ENCODE measurements around the gene COL13A1.

Gene COL13A1

DNA sequence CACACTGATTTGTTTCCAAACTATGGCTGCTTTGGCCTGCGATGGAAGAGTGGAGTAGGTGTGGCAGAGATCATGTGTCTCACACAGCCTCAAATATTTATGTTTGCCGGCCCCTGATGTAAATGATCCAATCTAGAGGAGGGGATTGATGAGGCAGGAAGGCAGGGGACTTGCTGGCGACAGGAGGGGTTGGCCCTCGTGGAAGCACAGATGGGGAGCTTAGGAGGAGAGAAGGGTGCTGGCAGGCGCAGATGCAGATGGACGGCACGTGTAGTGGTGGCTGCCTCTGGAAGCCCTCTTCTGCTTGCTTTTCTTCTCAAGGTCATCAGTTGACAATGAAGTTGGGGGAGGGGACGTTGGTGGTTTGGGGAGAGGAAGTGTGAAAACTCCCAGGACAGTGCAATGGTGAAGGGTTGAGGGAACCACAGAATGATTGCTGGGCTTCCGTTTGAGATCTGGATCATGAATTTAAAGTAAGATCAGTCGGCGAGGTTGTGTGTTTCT is 15.4 kb downstream of the COL13A1 start:
- TF ChIP-seq, protein P1, sequence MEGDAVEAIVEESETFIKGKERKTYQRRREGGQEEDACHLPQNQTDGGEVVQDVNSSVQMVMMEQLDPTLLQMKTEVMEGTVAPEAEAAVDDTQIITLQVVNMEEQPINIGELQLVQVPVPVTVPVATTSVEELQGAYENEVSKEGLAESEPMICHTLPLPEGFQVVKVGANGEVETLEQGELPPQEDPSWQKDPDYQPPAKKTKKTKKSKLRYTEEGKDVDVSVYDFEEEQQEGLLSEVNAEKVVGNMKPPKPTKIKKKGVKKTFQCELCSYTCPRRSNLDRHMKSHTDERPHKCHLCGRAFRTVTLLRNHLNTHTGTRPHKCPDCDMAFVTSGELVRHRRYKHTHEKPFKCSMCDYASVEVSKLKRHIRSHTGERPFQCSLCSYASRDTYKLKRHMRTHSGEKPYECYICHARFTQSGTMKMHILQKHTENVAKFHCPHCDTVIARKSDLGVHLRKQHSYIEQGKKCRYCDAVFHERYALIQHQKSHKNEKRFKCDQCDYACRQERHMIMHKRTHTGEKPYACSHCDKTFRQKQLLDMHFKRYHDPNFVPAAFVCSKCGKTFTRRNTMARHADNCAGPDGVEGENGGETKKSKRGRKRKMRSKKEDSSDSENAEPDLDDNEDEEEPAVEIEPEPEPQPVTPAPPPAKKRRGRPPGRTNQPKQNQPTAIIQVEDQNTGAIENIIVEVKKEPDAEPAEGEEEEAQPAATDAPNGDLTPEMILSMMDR (IDR thresholded peaks at IDR 0.05; ENCODE audit: low read depth, low read length, missing control alignments), result no peak
- no peak for DNase-seq (ENCODE audit: low read depth)
- no peak overlapping the region for H3K4me3 ChIP-seq (ENCODE audit: low read depth, low read length)

DNA sequence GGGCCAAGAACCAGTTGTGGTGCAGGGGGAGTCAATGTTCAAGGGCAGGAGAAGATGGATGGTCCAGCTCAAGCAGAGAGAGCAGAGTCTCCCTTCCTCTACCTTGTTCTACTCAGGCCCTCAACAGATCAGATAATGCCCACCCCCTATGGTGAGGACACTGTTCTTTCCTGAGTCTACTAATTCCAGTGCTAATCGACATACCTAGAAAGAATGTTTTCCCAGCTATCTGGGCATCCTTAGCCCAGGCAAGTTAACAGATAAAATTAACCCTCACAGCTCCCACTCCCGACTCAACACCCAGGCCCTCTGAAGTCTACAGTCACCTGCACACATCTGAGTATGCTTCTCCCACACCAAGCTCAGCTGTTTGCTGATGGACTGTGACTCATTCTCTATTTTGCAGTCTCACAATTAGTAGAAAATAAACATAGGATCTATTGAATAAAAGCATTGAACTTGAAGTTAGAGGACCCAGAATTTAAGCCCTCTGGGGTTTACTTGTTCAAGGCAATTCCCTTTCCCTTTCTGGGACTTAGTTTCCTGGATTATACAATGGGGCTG is 17.1 kb downstream of the COL13A1 start:
- TF ChIP-seq, protein P1 (IDR thresholded peaks at IDR 0.05; ENCODE audit: low read depth, low read length, missing control alignments), result no peak
- no peak for DNase-seq (ENCODE audit: low read depth)
- no peak overlapping the region for H3K4me3 ChIP-seq (ENCODE audit: low read depth, low read length)

DNA sequence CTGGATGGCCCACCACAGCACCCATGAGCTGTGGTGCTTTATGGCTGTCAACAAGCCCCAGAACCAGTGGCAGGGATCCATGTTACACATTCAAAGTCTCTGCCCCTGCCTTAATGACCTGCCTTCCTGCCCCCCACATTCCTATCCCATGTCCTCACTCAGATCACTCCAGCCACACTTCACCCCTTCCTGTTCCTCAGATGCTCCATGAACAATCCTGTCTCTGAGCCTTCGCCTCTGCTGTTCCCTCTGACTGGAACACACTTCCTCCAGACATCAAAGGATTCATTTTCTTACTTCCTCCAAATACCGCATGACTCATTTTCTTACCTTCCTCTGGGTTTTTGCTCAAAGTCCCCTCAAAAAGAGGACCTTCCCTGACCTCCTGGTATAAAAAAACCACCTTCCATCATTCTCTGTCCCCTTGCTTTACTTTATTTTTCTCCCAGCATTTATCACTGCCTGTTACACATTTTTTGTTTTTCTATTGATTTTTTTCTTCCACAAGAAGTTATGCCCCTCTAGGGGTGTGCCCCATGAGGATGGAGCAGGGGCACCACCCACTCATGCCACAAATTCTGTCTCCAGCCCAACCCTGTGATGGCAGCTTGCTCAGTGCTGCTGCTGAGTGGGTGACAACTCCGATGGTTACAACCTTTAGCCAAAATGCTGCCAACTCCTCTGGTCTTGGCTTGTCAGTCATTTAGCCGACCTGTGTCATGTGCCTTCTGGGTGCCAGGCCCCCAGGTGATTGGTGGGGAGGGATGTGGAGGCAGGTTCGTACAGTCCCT is 18.2 kb downstream of the COL13A1 start:
- no peak overlapping the region for H3K4me3 ChIP-seq (ENCODE audit: low read depth, low read length)
- TF ChIP-seq, protein P1 (IDR thresholded peaks at IDR 0.05; ENCODE audit: low read depth, low read length, missing control alignments), result no peak
- no peak for DNase-seq (ENCODE audit: low read depth)

DNA sequence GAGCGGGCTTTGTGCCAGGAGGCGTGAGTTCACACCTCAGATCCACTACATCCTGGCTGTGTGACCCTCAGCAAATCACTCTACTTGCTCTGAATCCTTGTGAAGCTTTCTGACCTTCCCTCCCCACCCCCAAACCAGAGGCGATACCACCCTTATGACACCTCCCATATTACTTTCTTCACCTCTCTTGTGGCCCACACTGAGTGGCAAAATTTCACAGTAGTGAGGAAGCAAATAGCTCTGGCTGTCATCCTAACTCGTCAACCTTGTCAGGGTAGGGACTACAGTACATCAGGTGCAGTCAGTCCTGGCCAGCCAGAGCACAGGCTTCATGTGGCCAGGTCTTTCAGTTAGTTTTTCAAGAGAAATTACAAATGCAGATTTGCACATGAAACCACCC is 19.1 kb downstream of the COL13A1 start:
- no peak for DNase-seq (ENCODE audit: low read depth)
- TF ChIP-seq, protein P1 (IDR thresholded peaks at IDR 0.05; ENCODE audit: low read depth, low read length, missing control alignments), result no peak

DNA sequence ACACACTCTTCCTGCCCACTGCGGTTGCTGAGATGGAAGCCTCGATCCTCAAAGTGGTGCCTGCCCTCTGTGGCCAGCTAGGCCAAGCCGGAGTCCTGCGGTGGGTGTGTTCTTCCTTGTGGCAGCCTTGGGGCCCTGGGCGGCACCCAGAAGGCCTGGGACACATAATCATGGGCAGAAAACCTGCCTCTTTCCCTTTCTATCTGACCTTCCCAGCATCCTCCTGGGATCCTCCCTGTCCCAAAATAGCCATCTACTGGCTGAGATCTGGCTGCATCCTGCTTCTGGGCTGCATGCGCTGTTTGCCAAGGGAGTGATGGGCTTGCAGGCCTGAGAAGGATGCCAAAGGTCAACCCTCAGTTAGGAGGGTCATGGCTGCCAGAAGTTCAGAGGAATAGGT is 23.9 kb downstream of the COL13A1 start:
- no peak for DNase-seq (ENCODE audit: low read depth)
- H3K4me3 ChIP-seq (ENCODE audit: low read depth, low read length), result no peak overlapping the region
- TF ChIP-seq, protein P1 (IDR thresholded peaks at IDR 0.05; ENCODE audit: low read depth, low read length, missing control alignments), result no peak

More for the DNA sequence above, 19.1 kb downstream of the COL13A1 start:
- no peak overlapping the region for H3K4me3 ChIP-seq (ENCODE audit: low read depth, low read length)

DNA sequence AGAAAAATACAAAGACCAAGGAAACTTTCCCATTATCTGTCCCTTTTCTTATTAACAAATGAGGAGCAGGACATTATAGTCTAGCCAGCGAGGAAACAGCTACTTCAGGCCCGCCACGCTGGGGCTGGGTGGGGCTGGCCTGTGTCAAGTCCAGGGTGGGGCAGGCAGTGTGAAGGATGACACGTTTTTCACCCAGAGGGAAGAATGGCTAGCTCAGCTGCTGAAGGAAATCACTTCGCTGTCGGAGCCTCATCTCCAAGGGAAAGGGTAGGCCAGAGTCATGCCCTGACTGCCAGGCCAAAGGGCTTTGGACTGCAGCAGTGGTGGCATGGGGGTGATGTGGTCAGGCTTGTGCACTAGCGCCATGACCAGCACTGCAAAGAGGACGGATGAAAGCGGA is 24.4 kb downstream of the COL13A1 start:
- H3K4me3 ChIP-seq (ENCODE audit: low read depth, low read length), result no peak overlapping the region
- TF ChIP-seq, protein P1 (IDR thresholded peaks at IDR 0.05; ENCODE audit: low read depth, low read length, missing control alignments), result no peak
- DNase-seq (ENCODE audit: low read depth), result no peak

Measured in GM12864 (cell line).